GM19468 (cell line): ENCODE results near the gene NPM3.
"Not testable (repeated sequence)": the region's sequence is repeated elsewhere in the genome, so short reads cannot be mapped to it uniquely, and the experiment has no call there.

ENCODE experiments used
- ATAC-seq: cut with Tn5 transposase; IDR thresholded peaks from one replicate; pipeline ENCODE4 v1.9.1; 2021; ENCODE audit warnings: mild to moderate bottlenecking, moderate library complexity, moderate number of reproducible peaks; ENCODE audit not compliant: unreplicated experiment; ENCODE audit errors: extremely low read depth

The NPM3 gene

GRCh38 chr10:101812606-101813005, 29.4 kb upstream of the NPM3 start:
- no peak for ATAC-seq

- no peak for ATAC-seq
Observed at GRCh38 chr10:101807158-101807557, 23.9 kb upstream of the NPM3 start.

GRCh38 chr10:101803511-101803910, 20.3 kb upstream of the NPM3 start:
- ATAC-seq = no peak

- ATAC-seq = no peak
Observed at GRCh38 chr10:101797403-101798059, 14.3 kb upstream of the NPM3 start.

GRCh38 chr10:101793526-101793925, 10.3 kb upstream of the NPM3 start:
- no peak for ATAC-seq

- ATAC-seq = no peak
Observed at GRCh38 chr10:101789686-101790085, 6.4 kb upstream of the NPM3 start.

GRCh38 chr10:101789231-101789630, 6.0 kb upstream of the NPM3 start:
- ATAC-seq = not testable (repeated sequence)

- ATAC-seq = no peak
Observed at GRCh38 chr10:101785801-101786200, 2.6 kb upstream of the NPM3 start.

GRCh38 chr10:101784558-101784957, 1.3 kb upstream of the NPM3 start:
- ATAC-seq = no peak

GRCh38 chr10:101783736-101784118, 481 bp upstream of the NPM3 start:
- ATAC-seq = no peak

- ATAC-seq = no peak
Observed at GRCh38 chr10:101781984-101782810, 1.0 kb downstream of the NPM3 start.

GRCh38 chr10:101781655-101781983, 1.6 kb downstream of the NPM3 start:
- ATAC-seq = no peak

- no peak for ATAC-seq
Observed at GRCh38 chr10:101780818-101781654, 2.2 kb downstream of the NPM3 start.

GRCh38 chr10:101780187-101780817, 2.9 kb downstream of the NPM3 start:
- no peak for ATAC-seq

GRCh38 chr10:101779544-101780186, 3.6 kb downstream of the NPM3 start:
- no peak for ATAC-seq

- no peak for ATAC-seq
Observed at GRCh38 chr10:101778781-101779543, 4.3 kb downstream of the NPM3 start.

GRCh38 chr10:101778151-101778780, 5.0 kb downstream of the NPM3 start:
- no peak for ATAC-seq

GRCh38 chr10:101777619-101778145, 5.6 kb downstream of the NPM3 start:
- no peak for ATAC-seq
